Measurements from ENCODE around the gene TRAP1.
"Not testable (repeated sequence)": the region's sequence is repeated elsewhere in the genome, so short reads cannot be mapped to it uniquely, and the experiment has no call there.

TRAP1 gene

DNA sequence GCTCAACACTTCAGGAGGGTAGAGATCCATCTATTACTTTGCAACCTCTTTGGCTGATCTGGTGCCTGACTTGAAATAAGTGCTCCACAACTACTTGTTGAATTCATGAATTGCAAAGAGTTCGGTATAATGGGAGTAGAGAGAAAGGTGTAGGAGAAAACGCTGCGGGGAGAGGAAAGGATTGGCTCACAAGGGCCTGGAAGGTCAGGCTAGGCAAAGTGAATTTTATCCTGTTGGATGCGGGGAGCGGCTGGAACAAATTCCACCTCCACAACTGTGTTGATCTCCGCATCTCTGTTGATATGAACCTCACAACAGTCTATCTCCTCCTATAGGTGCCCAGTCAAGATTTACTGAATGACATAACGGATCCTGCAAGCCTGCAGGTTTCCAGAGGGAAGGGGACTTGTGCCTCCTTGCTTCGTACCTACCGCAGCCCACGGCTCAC is 106.6 kb downstream of the TRAP1 start:
- TF ChIP-seq, protein P1, sequence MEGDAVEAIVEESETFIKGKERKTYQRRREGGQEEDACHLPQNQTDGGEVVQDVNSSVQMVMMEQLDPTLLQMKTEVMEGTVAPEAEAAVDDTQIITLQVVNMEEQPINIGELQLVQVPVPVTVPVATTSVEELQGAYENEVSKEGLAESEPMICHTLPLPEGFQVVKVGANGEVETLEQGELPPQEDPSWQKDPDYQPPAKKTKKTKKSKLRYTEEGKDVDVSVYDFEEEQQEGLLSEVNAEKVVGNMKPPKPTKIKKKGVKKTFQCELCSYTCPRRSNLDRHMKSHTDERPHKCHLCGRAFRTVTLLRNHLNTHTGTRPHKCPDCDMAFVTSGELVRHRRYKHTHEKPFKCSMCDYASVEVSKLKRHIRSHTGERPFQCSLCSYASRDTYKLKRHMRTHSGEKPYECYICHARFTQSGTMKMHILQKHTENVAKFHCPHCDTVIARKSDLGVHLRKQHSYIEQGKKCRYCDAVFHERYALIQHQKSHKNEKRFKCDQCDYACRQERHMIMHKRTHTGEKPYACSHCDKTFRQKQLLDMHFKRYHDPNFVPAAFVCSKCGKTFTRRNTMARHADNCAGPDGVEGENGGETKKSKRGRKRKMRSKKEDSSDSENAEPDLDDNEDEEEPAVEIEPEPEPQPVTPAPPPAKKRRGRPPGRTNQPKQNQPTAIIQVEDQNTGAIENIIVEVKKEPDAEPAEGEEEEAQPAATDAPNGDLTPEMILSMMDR (conservative IDR thresholded peaks at IDR 0.05; ENCODE audit: low read length): no peak
- H3K4me3 ChIP-seq (ENCODE audit: low read length): peak overlapping the region; percentile 82
- DNase-seq (ENCODE audit: low read depth): no peak

DNA sequence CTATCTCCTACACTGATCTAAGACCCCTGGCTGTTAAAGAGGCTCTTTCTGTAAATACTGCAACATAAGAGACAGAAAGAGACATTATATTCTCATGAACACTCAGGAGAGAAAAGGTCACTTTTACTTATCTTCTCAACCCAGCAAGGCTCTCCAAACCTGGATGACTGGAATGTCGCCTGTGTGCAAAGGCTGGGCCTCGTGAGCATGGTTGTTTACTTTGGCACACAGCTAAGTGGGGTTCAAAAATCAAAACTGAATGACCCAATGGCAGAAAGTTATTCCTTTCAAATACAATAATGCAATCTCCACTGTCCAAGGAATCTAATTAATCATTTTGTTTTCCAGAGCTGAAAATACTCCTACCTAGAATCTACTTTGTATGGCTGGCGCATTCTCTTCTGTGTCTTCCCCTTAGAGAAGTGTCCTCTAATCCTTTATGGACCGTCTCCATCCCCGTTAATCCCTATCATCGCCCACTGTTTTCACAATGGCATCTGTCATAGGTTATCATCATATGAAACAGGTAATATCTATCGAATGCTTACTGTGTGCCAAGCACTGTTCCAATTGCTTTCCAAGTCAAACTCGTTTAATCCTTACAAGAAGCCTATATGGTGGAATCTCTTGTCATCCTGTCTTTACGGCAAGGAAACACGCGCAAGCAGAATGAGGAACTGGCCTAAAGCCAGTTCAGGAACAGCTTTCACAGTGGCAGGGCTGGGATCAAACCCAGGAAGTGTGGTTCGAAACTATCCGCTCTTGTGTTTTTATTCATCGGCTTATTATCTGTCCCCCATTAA is 107.2 kb downstream of the TRAP1 start:
- no peak for DNase-seq (ENCODE audit: low read depth)
- TF ChIP-seq, protein P1 (conservative IDR thresholded peaks at IDR 0.05; ENCODE audit: low read length): no peak
- H3K4me3 ChIP-seq (ENCODE audit: low read length): peak overlapping the region; percentile 82

- H3K4me3 ChIP-seq (ENCODE audit: low read length); DNase-seq (ENCODE audit: low read depth): not testable (repeated sequence)
Measured at GRCh38 chr16:3608976-3609375, 108.3 kb downstream of the TRAP1 start.

- TF ChIP-seq, protein P1 (conservative IDR thresholded peaks at IDR 0.05; ENCODE audit: low read length): no peak
- H3K4me3 ChIP-seq (ENCODE audit: low read length): no peak overlapping the region
- DNase-seq (ENCODE audit: low read depth): no peak
Measured at GRCh38 chr16:3608069-3608468, 109.3 kb downstream of the TRAP1 start.

Data from AG10803 (cell line).